GM21423 (cell line): ENCODE measurements around the gene ROR2.
"Not testable (repeated sequence)": the region's sequence is repeated elsewhere in the genome, so short reads cannot be mapped to it uniquely, and the experiment has no call there.

ENCODE experiments used
- ATAC-seq: cut with Tn5 transposase; IDR thresholded peaks from one replicate; pipeline ENCODE4 v1.9.1; 2021; ENCODE audit warnings: mild to moderate bottlenecking, moderate library complexity; ENCODE audit not compliant: unreplicated experiment

The ROR2 gene

DNA sequence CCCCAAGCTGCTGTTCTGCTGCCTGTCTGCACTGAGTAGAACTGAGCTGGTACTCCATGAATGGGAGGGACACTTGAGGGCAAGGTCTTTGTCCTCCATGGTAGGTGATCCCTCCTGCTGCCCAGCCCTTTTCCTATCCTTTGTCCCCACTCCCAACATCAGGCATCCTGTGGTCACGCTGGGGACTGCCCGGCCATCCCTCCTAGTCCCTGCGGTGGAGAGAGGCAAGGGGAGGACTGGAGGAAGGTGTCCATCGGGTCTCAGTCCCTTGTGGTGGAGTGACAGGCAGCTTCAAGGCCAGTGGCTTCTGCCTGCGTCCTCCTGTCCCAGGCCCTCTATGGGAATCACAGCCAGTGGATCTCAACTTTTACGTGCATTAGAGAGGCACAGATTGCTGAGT lies 25.9 kb downstream of the ROR2 start:
- ATAC-seq = no peak

DNA sequence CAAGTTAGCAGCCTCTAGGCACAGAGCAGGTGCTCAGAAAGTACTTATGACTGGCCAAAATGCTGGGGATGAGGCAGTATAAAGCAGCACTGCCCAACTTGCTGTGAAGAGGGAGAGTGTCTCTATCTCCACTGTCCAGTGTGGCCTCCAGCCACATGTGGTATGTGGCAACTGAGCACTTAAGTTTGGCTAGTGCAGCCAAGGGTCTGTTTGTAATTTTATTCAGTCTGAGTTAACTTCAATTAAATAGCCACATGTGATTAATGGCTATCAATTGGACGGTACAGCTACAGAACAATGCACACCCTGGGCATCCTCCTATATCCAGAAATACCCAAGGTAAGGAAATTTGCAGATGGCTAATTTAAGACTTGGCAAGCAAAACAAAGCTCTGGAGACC lies 26.9 kb downstream of the ROR2 start:
- ATAC-seq = no peak

- no peak for ATAC-seq
Measured at GRCh38 chr9:91921371-91921770, 28.7 kb downstream of the ROR2 start.

GRCh38 chr9:91920630-91921350 lies 29.2 kb downstream of the ROR2 start:
- no peak for ATAC-seq

- no peak for ATAC-seq
Measured at GRCh38 chr9:91919621-91920020, 30.4 kb downstream of the ROR2 start.

GRCh38 chr9:91917436-91917835 lies 32.6 kb downstream of the ROR2 start:
- ATAC-seq = no peak

GRCh38 chr9:91915524-91916263 lies 34.3 kb downstream of the ROR2 start:
- no peak for ATAC-seq

DNA sequence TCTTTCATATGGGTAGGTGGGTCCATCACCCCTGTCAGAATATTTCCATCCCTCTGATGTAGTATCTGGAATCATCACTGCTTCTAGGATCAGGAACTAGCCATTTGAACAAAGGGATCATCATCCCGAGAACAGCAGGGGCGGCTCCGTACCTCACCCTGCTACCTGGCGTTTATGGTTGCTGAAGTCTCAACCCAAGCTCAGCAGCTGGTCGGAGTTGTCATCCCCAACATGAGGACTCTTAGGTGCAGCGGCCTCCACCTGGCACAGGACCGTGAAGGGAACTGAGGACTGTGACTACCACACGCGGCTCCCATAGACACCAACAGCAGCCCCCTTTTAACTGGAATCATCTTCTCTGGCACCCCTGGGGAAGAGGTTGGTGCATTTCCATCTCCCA lies 35.1 kb downstream of the ROR2 start:
- no peak for ATAC-seq

DNA sequence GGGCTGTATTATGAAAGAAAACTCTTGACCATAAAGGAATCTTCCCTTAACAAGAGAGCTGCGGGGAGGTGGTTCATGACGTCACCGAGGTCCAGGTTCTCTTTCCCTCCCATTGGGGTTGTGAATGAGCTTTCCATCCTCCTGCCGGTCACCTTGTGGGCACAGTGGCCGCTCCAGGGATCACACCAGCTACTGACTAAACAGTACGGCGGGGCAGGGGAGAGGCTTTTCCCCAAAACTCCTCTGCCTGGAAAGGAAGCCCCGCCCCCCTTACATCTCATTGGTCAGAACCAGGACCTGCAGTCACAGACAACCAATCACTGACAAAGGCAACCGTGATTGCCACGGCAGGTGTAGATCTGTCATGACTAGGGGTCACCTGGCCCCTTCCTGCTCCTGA lies 35.6 kb downstream of the ROR2 start:
- ATAC-seq = no peak

DNA sequence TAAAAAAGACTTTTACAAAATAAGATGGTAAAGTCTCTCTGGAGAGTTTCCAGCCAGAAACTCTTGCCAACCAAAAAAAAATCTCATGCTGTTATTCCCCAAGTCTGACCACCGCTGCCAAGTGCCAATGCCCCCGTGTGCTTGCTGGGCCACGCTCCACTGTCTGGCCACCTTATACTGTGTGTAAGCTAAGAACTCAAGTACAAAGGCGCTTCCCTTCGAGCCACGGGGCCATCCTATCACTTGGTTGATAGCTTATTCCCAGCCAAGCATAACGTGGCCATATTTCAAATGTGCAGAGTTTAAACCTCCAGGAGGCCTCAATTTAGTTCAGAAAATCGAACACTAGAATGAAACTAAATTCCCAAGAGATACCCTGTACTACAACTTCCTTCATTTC lies 36.0 kb downstream of the ROR2 start:
- ATAC-seq = no peak

GRCh38 chr9:91913096-91913495 lies 36.9 kb downstream of the ROR2 start:
- no peak for ATAC-seq

GRCh38 chr9:91911657-91912056 lies 38.4 kb downstream of the ROR2 start:
- no peak for ATAC-seq

GRCh38 chr9:91909256-91909655 lies 40.8 kb downstream of the ROR2 start:
- not testable (repeated sequence) for ATAC-seq

- no peak for ATAC-seq
Measured at GRCh38 chr9:91908746-91909145, 41.3 kb downstream of the ROR2 start.

DNA sequence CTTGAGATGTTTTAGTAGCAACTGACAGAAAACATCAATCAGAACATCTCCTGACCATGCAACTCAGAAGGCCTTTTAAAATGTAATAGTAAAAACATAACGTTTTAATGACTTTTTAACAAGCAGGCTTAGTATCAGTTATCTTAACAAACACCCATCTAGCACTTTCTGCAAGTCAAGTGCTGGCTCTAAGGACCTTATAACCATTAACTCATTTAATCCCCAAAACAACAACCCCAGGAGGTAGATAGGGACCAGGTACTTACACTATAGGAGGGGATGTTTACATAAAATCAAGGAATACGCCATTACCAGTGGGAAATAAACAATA lies 41.8 kb downstream of the ROR2 start:
- ATAC-seq = no peak

DNA sequence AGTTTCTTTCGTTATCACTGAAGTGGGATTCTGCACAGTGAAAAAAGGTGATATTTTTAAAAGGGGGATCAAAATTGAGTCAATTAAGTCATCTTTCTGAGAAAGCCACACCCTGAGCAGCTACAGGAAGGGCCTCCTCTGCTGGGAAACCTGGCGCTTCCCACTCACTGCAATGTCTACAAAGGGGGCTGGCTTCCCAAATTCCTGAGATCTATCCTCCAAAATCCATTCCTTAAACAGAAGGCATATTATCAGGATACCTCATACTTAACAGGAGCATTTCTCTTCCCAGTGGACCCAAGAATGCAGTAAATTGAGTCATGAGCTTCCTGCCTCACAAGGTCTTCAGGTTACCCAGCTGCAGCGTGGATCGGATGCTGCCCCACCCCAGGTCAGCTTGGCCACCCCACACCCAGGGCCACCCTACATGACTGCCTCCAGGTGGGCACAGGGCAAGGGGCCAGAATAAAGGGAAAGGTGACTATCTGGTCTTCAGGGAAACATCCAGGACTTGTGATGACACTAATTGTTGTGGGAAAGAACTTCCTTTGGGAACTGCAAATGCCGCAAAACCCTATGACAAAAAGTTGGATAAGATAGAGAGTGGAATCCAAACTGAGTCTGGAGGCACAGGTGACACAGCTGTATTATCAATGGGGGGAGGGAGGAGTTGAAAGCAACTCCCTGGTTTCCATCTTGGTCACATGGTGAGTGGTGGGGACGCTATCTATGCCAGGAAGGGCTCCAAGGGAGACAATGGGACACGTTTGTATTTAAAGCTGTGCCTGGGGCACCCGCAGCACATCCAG lies 42.3 kb downstream of the ROR2 start:
- no peak for ATAC-seq

GRCh38 chr9:91905991-91906469 lies 44.0 kb downstream of the ROR2 start:
- ATAC-seq = peak; percentile 68

DNA sequence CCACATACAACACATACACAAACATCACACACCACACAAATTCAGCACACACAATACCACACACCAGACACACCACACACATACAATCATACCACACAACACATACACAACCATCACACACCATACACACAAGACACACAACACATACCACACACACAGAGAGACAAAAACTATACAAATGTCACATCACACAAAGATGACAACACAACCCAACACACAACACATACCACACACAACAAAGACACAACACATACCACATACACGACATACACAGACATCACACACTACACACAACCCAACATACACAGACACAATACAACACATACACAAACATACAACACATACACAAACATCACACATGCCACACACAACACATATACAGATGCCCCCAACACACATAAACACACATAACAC lies 44.8 kb downstream of the ROR2 start:
- no peak for ATAC-seq

- ATAC-seq = no peak
Measured at GRCh38 chr9:91904588-91905236, 45.3 kb downstream of the ROR2 start.

DNA sequence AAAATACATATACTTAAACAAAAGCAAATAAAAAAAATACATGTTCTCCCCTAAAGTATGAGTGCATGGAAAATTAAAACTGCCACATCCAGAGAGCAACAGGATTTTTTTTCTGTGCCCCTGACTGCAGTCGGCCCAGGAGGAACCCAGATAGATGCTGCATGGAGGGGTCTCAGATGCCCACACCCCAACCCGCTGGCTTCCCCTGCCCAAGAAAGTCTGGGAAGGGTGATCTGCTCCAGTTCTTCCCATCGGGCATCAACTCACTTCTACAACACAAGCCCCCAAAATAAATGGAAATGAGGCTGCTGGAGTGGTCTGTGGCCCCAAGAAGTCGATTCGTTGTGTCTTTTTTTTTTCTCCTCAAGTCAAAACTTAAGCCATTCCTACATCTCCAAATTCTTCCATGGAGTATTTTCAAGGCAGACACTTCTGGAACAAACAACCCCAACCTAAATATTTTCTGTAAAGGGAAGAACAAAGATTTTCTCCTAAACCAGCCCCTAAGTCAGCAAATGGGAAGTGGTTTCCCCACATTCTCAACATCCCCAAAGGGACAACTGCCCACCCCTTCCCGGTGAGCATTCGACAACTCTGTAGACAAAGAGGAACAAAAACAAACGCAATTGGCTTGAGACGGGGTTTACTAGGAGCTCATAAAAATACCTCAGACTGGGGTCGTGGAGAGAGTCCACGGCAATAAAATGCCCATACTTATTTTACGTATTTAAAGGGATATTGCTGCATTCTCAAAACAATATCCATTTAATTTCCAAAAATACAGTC lies 46.7 kb downstream of the ROR2 start:
- ATAC-seq = no peak
